ENCODE data around the gene EBF3. TPM values are rescaled to one million over a fixed set of nuclear protein-coding genes. Genes with fewer than 3 reads are reported as not detected.

Gene EBF3
- total RNA-seq, 1 donor from 2014 or later = 0.82 TPM

GRCh38 chr10:129787557-129787956 lies 176.5 kb downstream of the EBF3 start:
- FAIRE-seq = no peak
- no peak for DNase-seq (ENCODE audit: low spot score in 2 of 2)

GRCh38 chr10:129786216-129786615 lies 177.9 kb downstream of the EBF3 start:
- DNase-seq (ENCODE audit: low spot score in 2 of 2) (no peak), FAIRE-seq (no peak)

- no peak for FAIRE-seq
- DNase-seq (ENCODE audit: low spot score in 2 of 2) = no peak
These were observed 178.5 kb downstream of the EBF3 start for GRCh38 chr10:129785536-129785981.

Small RNAs within 50 kb of the gene (small RNA-seq; reads per million reads assigned to genes)
- not detected for gene AL354950.2
- not detected for gene MIR4297

Other genes starting within 250 kb of the EBF3 start
- gene C10orf143, start 146.6 kb upstream of the EBF3 start, total RNA-seq = 0.41 TPM
- 68.5 TPM for gene GLRX3, start 172.1 kb upstream of the EBF3 start, total RNA-seq